MM.1S (cell line): ENCODE results near the gene OGFR.

Source experiments
- CTCF ChIP-seq: fragments of 300-600 bp; sonication (generic); IDR thresholded peaks from 2 replicates; pipeline ENCODE4 v1.5.1; 2016; ENCODE audit warnings: antibody characterized with exemption, low read length, mixed read lengths
- EZH2 ChIP-seq: fragments of 300-600 bp; sonication (generic); optimal IDR thresholded peaks from 2 replicates; pipeline ENCODE3; 2017; ENCODE audit warnings: low read depth, mild to moderate bottlenecking, antibody characterized with exemption, low read length, mixed read lengths
- EZH2phosphoT487 ChIP-seq: fragments of 300-600 bp; sonication (generic); IDR thresholded peaks from 2 replicates; pipeline ENCODE4 v1.6.1; 2018; ENCODE audit warnings: antibody characterized with exemption, low read length

GRCh38 chr20:62778601-62779416 lies 25.8 kb upstream of the OGFR start:
- TF ChIP-seq CTCF (no peak), EZH2 (no peak), EZH2phosphoT487 (no peak)
